Naive thymus-derived CD8-positive, alpha-beta T cell (primary cell): Measurements from ENCODE around the gene PPBP. TPM values are rescaled to one million over a fixed set of nuclear protein-coding genes. Genes with fewer than 3 reads are reported as not detected.
"Not testable (repeated sequence)": the region's sequence is repeated elsewhere in the genome, so short reads cannot be mapped to it uniquely, and the experiment has no call there.

Source experiments
- ATAC-seq, 2 donors: fragments of 150-1000 bp; cut with Tn5 transposase in 1 of 2; sonication (Bioruptor Pico), chemical (Tn5 transposase) in 1 of 2; 1 replicate in 1 of 2; 2 replicates in 1 of 2; pipeline ENCODE4 v1.10.0; 2021; ENCODE audit warnings: mild to moderate bottlenecking in 2 of 2, moderate library complexity in 2 of 2
- POLR2A ChIA-PET: fragments of 350-600 bp; sonication (Branson Sonifier 250); formaldehyde crosslinking; loops from one replicate; lab custom pipeline; 2021; ENCODE audit warnings: antibody characterized with exemption; lab: Charles Lee
- DNase-seq, 10 donors: peaks; one replicate each; pipeline versions ENCODE4 v3.0.0 to v3.0.0-alpha.2; 2020 to 2022
- H3K27ac Mint-ChIP-seq, 10 donors: one replicate each; pipeline ENCODE4 v1.8.0; 2020 to 2022; ENCODE audit warnings: mild to moderate bottlenecking in 10 of 10, mixed read lengths in 10 of 10, moderate library complexity in 4 of 10, inconsistent platforms in 1 of 10
- H3K27me3 Mint-ChIP-seq, 5 donors: one replicate each; pipeline ENCODE4 v1.8.0; 2021 to 2022; ENCODE audit warnings: mixed read lengths in 5 of 5
- H3K36me3 Mint-ChIP-seq, 3 donors: one replicate each; pipeline ENCODE4 v1.8.0; 2020 to 2022; ENCODE audit warnings: mixed read lengths in 3 of 3, mild to moderate bottlenecking in 2 of 3, inconsistent platforms in 1 of 3
- H3K4me1 Mint-ChIP-seq, 4 donors: one replicate each; pipeline ENCODE4 v1.8.0; 2021 to 2022; ENCODE audit warnings: mixed read lengths in 4 of 4
- H3K4me3 Mint-ChIP-seq, 10 donors: one replicate each; pipeline ENCODE4 v1.8.0; 2020 to 2022; ENCODE audit warnings: mild to moderate bottlenecking in 10 of 10, mixed read lengths in 10 of 10, moderate library complexity in 6 of 10, inconsistent platforms in 1 of 10
- H3K9me3 Mint-ChIP-seq, 9 donors: one replicate each; pipeline ENCODE4 v1.8.0; 2020 to 2022; ENCODE audit warnings: mixed read lengths in 9 of 9, mild to moderate bottlenecking in 3 of 9, inconsistent platforms in 1 of 9, moderate library complexity in 1 of 9
- polyA plus RNA-seq, 3 donors: library from polyadenylated mRNA; unstranded; fragments of 300-500 nt; fragmentation: Illumina TruSeq; gene quantifications; one replicate each; pipeline ENCODE4 v1.2.3, GENCODE V29; 2021
- total RNA-seq, 8 experiments: library from RNA in 2 of 8; stranded (reverse) in 2 of 8; gene quantifications; one replicate each; pipeline ENCODE4 v1.2.3 and lab custom pipeline; 2021 to 2026

Gene PPBP
- total and polyA plus RNA-seq, 5 experiments from 2014 or later: 0.52 TPM; not detected in 4

DNA sequence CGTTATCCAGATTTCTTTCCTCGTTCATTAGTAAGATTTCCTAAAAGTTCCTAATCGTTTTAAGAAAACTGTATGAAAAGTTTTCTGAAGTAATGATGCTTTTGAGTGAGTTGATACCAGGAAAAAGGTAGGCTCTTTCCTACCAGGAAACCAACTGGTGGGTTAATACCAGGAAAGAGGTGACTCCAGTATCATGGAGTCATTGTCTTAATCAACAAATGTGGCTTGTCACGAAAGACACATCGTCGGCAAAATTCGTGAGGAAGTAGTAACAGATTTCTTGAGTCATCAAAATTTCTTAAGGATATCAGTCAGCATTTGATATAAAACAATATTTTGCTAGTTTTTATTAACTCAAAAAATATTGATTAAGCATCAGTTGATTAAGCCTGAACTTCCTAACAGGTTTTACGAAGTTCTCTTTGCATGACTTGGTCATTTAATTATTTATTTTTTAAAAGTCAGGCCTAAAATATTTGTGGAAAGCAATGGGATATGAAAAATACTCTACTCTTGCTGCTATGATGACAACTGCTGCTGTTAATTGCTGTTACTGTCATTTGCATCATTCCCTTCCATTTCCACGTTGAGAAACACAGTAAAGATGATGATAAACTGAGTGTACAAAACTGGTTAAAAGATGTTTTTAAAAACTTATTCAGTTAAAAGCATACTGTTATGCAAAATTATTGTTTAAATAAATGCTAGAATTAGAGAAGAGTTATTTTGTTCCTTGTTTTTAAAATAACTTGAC, 3.2 kb upstream of the PPBP start:
- H3K36me3 Mint-ChIP-seq: no peaks in the 10 kb centered on the region
- H3K4me3 Mint-ChIP-seq: no peak overlapping the region
- POLR2A ChIA-PET: no interaction called here
- no peak for ATAC-seq
- no peak for DNase-seq
- no peak overlapping the region for H3K27ac Mint-ChIP-seq
- no peaks in the 10 kb centered on the region for H3K4me1 Mint-ChIP-seq
- peaks cover 0 to 7% (median 5%) of the 10 kb centered on the region in 5 donors for H3K27me3 Mint-ChIP-seq
- peaks cover 0 to 3% (median 0%) of the 10 kb centered on the region in 9 donors for H3K9me3 Mint-ChIP-seq

DNA sequence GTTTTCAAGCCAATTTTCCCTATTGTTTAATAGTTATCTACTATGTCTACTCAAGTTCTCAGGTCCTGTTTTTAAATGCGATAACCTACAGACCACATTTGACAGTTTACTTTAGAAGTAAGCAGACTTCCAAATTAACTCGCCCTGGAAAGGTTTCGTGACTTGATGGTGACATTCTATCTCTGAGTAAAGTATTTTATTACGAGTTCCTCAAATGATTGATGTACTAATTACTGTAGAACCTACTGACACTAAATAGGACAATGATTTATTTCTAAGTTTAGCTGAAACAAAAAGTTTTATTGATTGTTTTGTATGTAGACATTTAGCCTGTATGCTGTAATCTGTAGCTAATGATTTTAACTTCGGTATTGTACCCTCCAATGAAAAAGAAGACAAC, 1.9 kb upstream of the PPBP start:
- Mint-ChIP-seq H3K4me3 (no peak overlapping the region), H3K4me1 (no peaks in the 10 kb centered on the region), H3K27me3 (peaks cover 0 to 7% (median 3%) of the 10 kb centered on the region in 5 donors), H3K27ac (no peak overlapping the region), H3K9me3 (peaks cover 0 to 3% (median 0%) of the 10 kb centered on the region in 9 donors), H3K36me3 (no peaks in the 10 kb centered on the region)
- POLR2A ChIA-PET: no interaction called here
- ATAC-seq: no peak
- no peak for DNase-seq

DNA sequence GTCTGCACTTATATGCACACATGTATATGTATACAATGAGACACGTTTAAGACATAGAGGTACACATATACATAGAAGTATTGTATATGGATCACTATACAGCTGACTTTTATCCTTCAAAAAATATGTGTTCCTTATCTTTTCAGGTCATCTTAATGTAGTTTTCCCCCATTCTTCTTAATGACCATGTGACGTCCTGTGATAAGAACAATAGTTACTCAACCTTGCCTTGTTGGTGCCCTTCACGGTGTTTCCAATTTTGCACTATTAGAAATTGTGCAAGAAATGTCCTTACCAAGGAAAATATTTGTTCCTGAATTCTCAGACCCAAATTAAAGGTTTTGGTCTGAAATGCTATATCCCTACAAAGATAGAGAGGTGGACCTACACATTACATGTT, 1.0 kb upstream of the PPBP start:
- POLR2A ChIA-PET: no interaction called here
- no peak overlapping the region for H3K27ac Mint-ChIP-seq
- ATAC-seq (no peak), DNase-seq (no peak)
- H3K4me3 Mint-ChIP-seq: no peak overlapping the region
- H3K9me3 Mint-ChIP-seq: peaks cover 0 to 3% (median 0%) of the 10 kb centered on the region in 9 donors
- peaks cover 0 to 3% (median 1%) of the 10 kb centered on the region in 5 donors for H3K27me3 Mint-ChIP-seq
- H3K36me3 Mint-ChIP-seq: no peaks in the 10 kb centered on the region
- H3K4me1 Mint-ChIP-seq: no peaks in the 10 kb centered on the region

- DNase-seq (no peak), ATAC-seq (no peak)
- no peaks in the 10 kb centered on the region for H3K36me3 Mint-ChIP-seq
- H3K4me3 Mint-ChIP-seq: no peak overlapping the region
- no peak overlapping the region for H3K27ac Mint-ChIP-seq
- peaks cover 0 to 3% (median 0%) of the 10 kb centered on the region in 9 donors for H3K9me3 Mint-ChIP-seq
- H3K4me1 Mint-ChIP-seq: no peaks in the 10 kb centered on the region
- POLR2A ChIA-PET: no interaction called here
- H3K27me3 Mint-ChIP-seq: peaks cover 2 to 23% (median 5%) of the 10 kb centered on the region in 5 donors
These were observed 2.5 kb downstream of the PPBP start for GRCh38 chr4:73985528-73985852.

GRCh38 chr4:73984736-73985527, 3.1 kb downstream of the PPBP start:
- Mint-ChIP-seq H3K27me3 (peaks cover 4 to 23% (median 8%) of the 10 kb centered on the region in 5 donors), H3K27ac (no peak overlapping the region), H3K4me1 (no peaks in the 10 kb centered on the region), H3K9me3 (peaks cover 0 to 3% (median 0%) of the 10 kb centered on the region in 9 donors), H3K36me3 (no peaks in the 10 kb centered on the region), H3K4me3 (no peak overlapping the region)
- ATAC-seq (no peak), DNase-seq (no peak)
- POLR2A ChIA-PET: no interaction called here

DNA sequence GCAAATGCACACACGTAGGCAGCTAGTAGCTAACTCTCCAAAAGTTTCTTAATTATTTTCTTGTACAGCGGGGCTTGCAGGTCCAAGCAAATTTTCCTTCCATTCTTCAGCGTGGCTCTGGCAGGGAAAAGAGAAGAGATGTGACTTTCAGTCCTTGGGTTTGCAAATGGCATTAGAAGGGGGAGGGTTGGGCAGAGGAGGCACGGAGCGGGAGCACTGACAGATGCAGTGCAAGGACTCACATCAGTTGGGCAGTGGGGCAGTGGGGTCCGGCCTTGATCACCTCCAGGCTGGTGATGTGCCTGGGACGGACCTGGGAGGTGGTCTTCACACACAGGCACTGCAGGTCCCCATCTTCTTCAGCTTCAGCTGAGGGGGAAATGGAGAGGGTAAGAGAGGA, 6.8 kb downstream of the PPBP start:
- H3K9me3 Mint-ChIP-seq, DNase-seq, ATAC-seq, H3K27ac Mint-ChIP-seq, H3K4me1 Mint-ChIP-seq, H3K36me3 Mint-ChIP-seq, POLR2A ChIA-PET, H3K4me3 Mint-ChIP-seq: not testable (repeated sequence)
- H3K27me3 Mint-ChIP-seq: peaks cover 4 to 23% (median 11%) of the 10 kb centered on the region in 5 donors

- POLR2A ChIA-PET: no interaction called here
- Mint-ChIP-seq H3K27ac (no peak overlapping the region), H3K4me3 (no peak overlapping the region)
These were observed 8.5 kb downstream of the PPBP start for GRCh38 chr4:73979407-73979957.

DNA sequence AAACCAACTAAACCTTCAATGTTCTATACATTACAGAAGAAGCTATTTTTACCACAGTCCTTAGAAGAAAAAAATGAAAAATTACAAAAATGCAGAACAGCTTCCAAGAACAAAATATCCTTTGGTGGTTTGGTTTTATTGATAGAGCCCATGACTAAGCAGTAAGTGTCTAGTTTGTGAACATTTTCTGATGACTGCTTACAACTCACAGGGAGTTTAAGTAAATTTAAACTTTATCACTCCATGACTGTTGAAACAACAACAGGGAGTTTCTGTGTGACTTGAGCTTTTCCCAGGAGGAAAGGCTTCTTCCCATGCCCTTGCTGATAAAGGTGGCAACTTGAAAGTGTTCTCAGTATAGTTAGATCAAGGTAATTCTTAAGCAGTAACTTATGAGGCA, 9.1 kb downstream of the PPBP start:
- H3K36me3 Mint-ChIP-seq: peaks cover 0 to 6% (median 0%) of the 10 kb centered on the region in 3 donors
- no peak overlapping the region for H3K4me3 Mint-ChIP-seq
- POLR2A ChIA-PET: no interaction called here
- no peaks in the 10 kb centered on the region for H3K4me1 Mint-ChIP-seq
- peaks cover 0 to 20% (median 13%) of the 10 kb centered on the region in 9 donors for H3K9me3 Mint-ChIP-seq
- no peak for DNase-seq
- no peak for ATAC-seq
- no peak overlapping the region for H3K27ac Mint-ChIP-seq
- peaks cover 4 to 23% (median 11%) of the 10 kb centered on the region in 5 donors for H3K27me3 Mint-ChIP-seq

More at GRCh38 chr4:73979407-73979957, 8.5 kb downstream of the PPBP start:
- H3K4me1 Mint-ChIP-seq: no peaks in the 10 kb centered on the region
- H3K9me3 Mint-ChIP-seq: peaks cover 0 to 15% (median 11%) of the 10 kb centered on the region in 9 donors
- H3K27me3 Mint-ChIP-seq: peaks cover 4 to 23% (median 11%) of the 10 kb centered on the region in 5 donors
- DNase-seq (no peak), ATAC-seq (no peak)
- peaks cover 0 to 5% (median 0%) of the 10 kb centered on the region in 3 donors for H3K36me3 Mint-ChIP-seq

- Mint-ChIP-seq H3K36me3 (peaks cover 0 to 15% (median 0%) of the 10 kb centered on the region in 3 donors), H3K4me1 (no peaks in the 10 kb centered on the region), H3K4me3 (no peak overlapping the region), H3K27me3 (peaks cover 4 to 17% (median 8%) of the 10 kb centered on the region in 5 donors), H3K9me3 (peaks cover 6 to 37% (median 23%) of the 10 kb centered on the region in 9 donors), H3K27ac (no peak overlapping the region)
- POLR2A ChIA-PET: no interaction called here
- ATAC-seq (no peak), DNase-seq (no peak)
These were observed 11.3 kb downstream of the PPBP start for GRCh38 chr4:73976716-73977115.

GRCh38 chr4:73976217-73976616, 11.8 kb downstream of the PPBP start:
- DNase-seq (no peak), ATAC-seq (no peak)
- Mint-ChIP-seq H3K27ac (no peak overlapping the region), H3K36me3 (peaks cover 0 to 16% (median 0%) of the 10 kb centered on the region in 3 donors), H3K27me3 (peaks cover 4 to 15% (median 5%) of the 10 kb centered on the region in 5 donors), H3K4me3 (no peak overlapping the region), H3K9me3 (peaks cover 6 to 42% (median 24%) of the 10 kb centered on the region in 9 donors), H3K4me1 (no peaks in the 10 kb centered on the region)
- POLR2A ChIA-PET: no interaction called here

DNA sequence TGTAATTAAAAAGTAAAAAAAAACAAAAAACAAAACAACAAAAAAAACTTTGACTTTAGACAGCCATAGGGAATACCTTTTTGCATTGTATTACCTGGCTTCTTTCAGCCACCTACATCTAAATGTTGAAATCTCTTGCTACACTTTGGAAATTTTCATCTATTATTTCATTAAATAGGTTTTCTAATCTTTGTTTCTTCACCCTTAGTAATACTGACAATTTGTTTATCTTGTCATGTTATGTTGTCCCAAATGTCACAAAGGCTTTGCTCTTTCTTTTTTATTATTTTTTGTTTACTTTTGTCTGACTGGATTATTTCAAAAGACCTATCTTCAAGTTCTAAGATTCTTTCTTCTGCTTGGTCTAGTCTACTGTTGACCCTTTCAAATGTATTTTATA, 13.6 kb downstream of the PPBP start:
- DNase-seq: no peak
- Mint-ChIP-seq H3K4me3 (no peak overlapping the region), H3K36me3 (peaks cover 0 to 31% (median 0%) of the 10 kb centered on the region in 3 donors), H3K27ac (no peak overlapping the region), H3K9me3 (peaks cover 12 to 59% (median 30%) of the 10 kb centered on the region in 9 donors), H3K27me3 (peaks cover 0 to 9% (median 0%) of the 10 kb centered on the region in 5 donors), H3K4me1 (no peaks in the 10 kb centered on the region)
- POLR2A ChIA-PET: no interaction called here
- ATAC-seq: no peak

DNA sequence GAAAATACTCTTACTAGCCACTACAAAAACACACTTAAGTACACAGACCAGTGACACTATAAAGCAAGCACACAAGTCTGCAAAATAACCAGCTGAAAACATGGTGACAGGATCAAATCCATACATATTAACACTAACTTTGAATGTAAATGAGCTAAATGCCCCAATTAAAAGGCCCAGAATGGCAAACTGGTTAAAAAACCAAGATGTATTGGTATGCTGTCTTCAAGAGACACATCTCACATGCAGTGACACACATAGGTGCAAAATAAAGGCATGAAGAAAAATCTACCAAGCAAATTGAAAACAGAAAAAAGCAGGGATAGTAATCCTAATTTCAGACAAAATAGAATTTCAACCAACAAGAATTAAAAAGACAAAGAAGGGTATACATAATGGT, 17.0 kb downstream of the PPBP start:
- DNase-seq: no peak
- POLR2A ChIA-PET: no interaction called here
- H3K36me3 Mint-ChIP-seq: peaks cover 0 to 31% (median 0%) of the 10 kb centered on the region in 3 donors
- H3K27ac Mint-ChIP-seq: no peak overlapping the region
- peaks cover 0 to 3% (median under 1%) of the 10 kb centered on the region in 5 donors for H3K27me3 Mint-ChIP-seq
- H3K4me1 Mint-ChIP-seq: no peaks in the 10 kb centered on the region
- no peak overlapping the region for H3K4me3 Mint-ChIP-seq
- ATAC-seq: no peak
- peaks cover 12 to 54% (median 30%) of the 10 kb centered on the region in 9 donors for H3K9me3 Mint-ChIP-seq

DNA sequence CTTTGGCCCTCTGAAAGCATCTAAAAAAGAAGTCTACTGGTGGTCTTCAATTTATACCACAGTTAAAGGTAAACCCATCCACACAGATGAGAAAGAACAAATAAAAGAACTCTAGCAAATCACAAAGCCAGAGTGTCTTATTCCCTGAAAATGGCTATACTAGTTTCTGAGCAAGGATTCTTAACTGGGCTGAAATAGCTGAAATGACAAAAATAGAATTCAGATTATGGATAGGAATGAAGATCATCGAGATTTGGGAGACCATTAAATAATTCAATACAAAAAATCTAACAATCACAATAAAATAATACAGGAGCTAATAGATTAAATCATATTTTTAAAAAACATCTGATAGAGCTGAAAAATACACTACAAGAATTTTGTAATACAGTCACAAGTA, 18.0 kb downstream of the PPBP start:
- ATAC-seq: no peak
- Mint-ChIP-seq H3K27me3 (peaks cover 0 to 3% (median 0%) of the 10 kb centered on the region in 5 donors), H3K4me1 (no peaks in the 10 kb centered on the region), H3K9me3 (peaks cover 12 to 46% (median 25%) of the 10 kb centered on the region in 9 donors), H3K4me3 (no peak overlapping the region), H3K27ac (no peak overlapping the region), H3K36me3 (peaks cover 0 to 26% (median 0%) of the 10 kb centered on the region in 3 donors)
- POLR2A ChIA-PET: no interaction called here
- no peak for DNase-seq
